WTC11 (cell line): ENCODE data around the gene TTC4. TPM values are rescaled to one million over a fixed set of nuclear protein-coding genes. Genes with fewer than 3 reads are reported as not detected.

Source experiments
- ATAC-seq: fragments of 200-7000 bp; cut with Tn5 transposase; 2 replicates; pipeline ENCODE4 v1.10.0; 2021; ENCODE audit warnings: mild to moderate bottlenecking, moderate library complexity
- Bru-seq: library from RNA; stranded (reverse); fragments of 400-500 nt; gene quantifications from one replicate; lab custom pipeline; 2021; lab: Mats Ljungman, UMichigan
- CTCF ChIA-PET: fragments of 300-600 bp; sonication (Branson Sonifier 250); formaldehyde crosslinking; loops from one replicate; lab custom pipeline; 2021; ENCODE audit warnings: antibody characterized with exemption; lab: Charles Lee
- POLR2A ChIA-PET: fragments of 350-600 bp; sonication (Branson Sonifier 250); formaldehyde crosslinking; loops from one replicate; lab custom pipeline; 2021; ENCODE audit warnings: antibody characterized with exemption; lab: Charles Lee
- DNase-seq: peaks from one replicate; pipeline ENCODE4 v3.0.0; 2021; ENCODE audit warnings: low spot score
- H3K27ac Mint-ChIP-seq: 2 replicates; pipeline ENCODE4 v1.8.0; 2021; ENCODE audit warnings: mixed read lengths
- H3K27me3 Mint-ChIP-seq: 2 replicates; pipeline ENCODE4 v1.8.0; 2021; ENCODE audit warnings: low read depth, mild to moderate bottlenecking, moderate library complexity, mixed read lengths
- H3K36me3 Mint-ChIP-seq: 2 replicates; pipeline ENCODE4 v1.8.0; 2021; ENCODE audit warnings: mixed read lengths
- H3K4me1 Mint-ChIP-seq: 2 replicates; pipeline ENCODE4 v1.8.0; 2022; ENCODE audit warnings: mixed read lengths
- H3K4me3 Mint-ChIP-seq: 2 replicates; pipeline ENCODE4 v1.8.0; 2021; ENCODE audit warnings: mild to moderate bottlenecking, moderate library complexity, mixed read lengths
- H3K9me3 Mint-ChIP-seq: 2 replicates; pipeline ENCODE4 v1.8.0; 2021; ENCODE audit warnings: mixed read lengths
- ARID4B ChIP-seq: sonication (generic); formaldehyde crosslinking; IDR thresholded peaks from 2 replicates; pipeline ENCODE4 v1.8.0; 2023; ENCODE audit warnings: missing genetic modification reagents, mild to moderate bottlenecking, borderline replicate concordance
- EMX1 ChIP-seq: fragments of 250-450 bp; sonication (Bioruptor Pico); IDR thresholded peaks from 2 replicates; pipeline ENCODE4 v1.8.0; 2021; ENCODE audit warnings: mild to moderate bottlenecking
- FOXK1 ChIP-seq: sonication (generic); formaldehyde crosslinking; IDR thresholded peaks from 2 replicates; pipeline ENCODE4 v1.8.0; 2022; ENCODE audit warnings: mild to moderate bottlenecking, moderate library complexity, missing genetic modification reagents
- FOXP1 ChIP-seq: sonication (generic); formaldehyde crosslinking; IDR thresholded peaks from 2 replicates; pipeline ENCODE4 v1.8.0; 2022; ENCODE audit warnings: missing genetic modification reagents, mild to moderate bottlenecking, moderate library complexity, borderline replicate concordance
- JUN ChIP-seq: sonication (generic); formaldehyde crosslinking; IDR thresholded peaks from 2 replicates; pipeline ENCODE4 v1.8.0; 2023; ENCODE audit warnings: mild to moderate bottlenecking, missing genetic modification reagents
- KAT7 ChIP-seq: sonication (generic); formaldehyde crosslinking; IDR thresholded peaks from 2 replicates; pipeline ENCODE4 v1.8.1; 2023; ENCODE audit warnings: missing genetic modification reagents, mild to moderate bottlenecking, borderline replicate concordance
- MXD4 ChIP-seq: fragments of 250-450 bp; sonication (Bioruptor Pico); IDR thresholded peaks from 2 replicates; pipeline ENCODE4 v1.8.0; 2021; ENCODE audit warnings: mild to moderate bottlenecking, moderate library complexity, borderline replicate concordance
- MYBL2 ChIP-seq: sonication (generic); formaldehyde crosslinking; IDR thresholded peaks from 2 replicates; pipeline ENCODE4 v1.8.1; 2023; ENCODE audit warnings: mild to moderate bottlenecking, moderate library complexity, missing genetic modification reagents
- NFATC4 ChIP-seq: fragments of 250-450 bp; sonication (Bioruptor Pico); IDR thresholded peaks from 2 replicates; pipeline ENCODE4 v1.9.0; 2021; ENCODE audit warnings: mild to moderate bottlenecking
- NFYB ChIP-seq: sonication (generic); formaldehyde crosslinking; conservative IDR thresholded peaks from 2 replicates; pipeline ENCODE4 v1.8.0; 2022; ENCODE audit warnings: low read depth, missing genetic modification reagents
- SMAD3 ChIP-seq: sonication (generic); formaldehyde crosslinking; IDR thresholded peaks from 2 replicates; pipeline ENCODE4 v1.8.0; 2022; ENCODE audit warnings: missing genetic modification reagents, mild to moderate bottlenecking, borderline replicate concordance
- TEAD1 ChIP-seq: sonication (generic); formaldehyde crosslinking; IDR thresholded peaks from 2 replicates; pipeline ENCODE4 v1.8.0; 2022; ENCODE audit warnings: mild to moderate bottlenecking, missing genetic modification reagents
- USF1 ChIP-seq: sonication (generic); formaldehyde crosslinking; IDR thresholded peaks from 2 replicates; pipeline ENCODE4 v1.8.0; 2022; ENCODE audit warnings: mild to moderate bottlenecking, missing genetic modification reagents
- ZBTB21 ChIP-seq: sonication (generic); formaldehyde crosslinking; IDR thresholded peaks from 2 replicates; pipeline ENCODE4 v1.8.1; 2023; ENCODE audit warnings: mild to moderate bottlenecking, missing genetic modification reagents, borderline replicate concordance
- ZBTB43 ChIP-seq: sonication (generic); formaldehyde crosslinking; IDR thresholded peaks from 2 replicates; pipeline ENCODE4 v1.8.1; 2023; ENCODE audit warnings: mild to moderate bottlenecking, missing genetic modification reagents
- ZNF138 ChIP-seq: sonication (generic); formaldehyde crosslinking; conservative IDR thresholded peaks from 2 replicates; pipeline ENCODE4 v1.8.1; 2022; ENCODE audit warnings: mild to moderate bottlenecking, moderate library complexity, missing genetic modification reagents
- ZNF232 ChIP-seq: sonication (generic); formaldehyde crosslinking; IDR thresholded peaks from 2 replicates; pipeline ENCODE4 v1.8.0; 2022; ENCODE audit warnings: mild to moderate bottlenecking, missing genetic modification reagents
- long read RNA-seq, 3 experiments: library from RNA in 1 of 3; library from capped mRNA in 1 of 3; library from polyadenylated mRNA in 1 of 3; unstranded in 2 of 3; stranded (forward) in 1 of 3; transcript quantifications; one replicate each; pipeline ENCODE4 v2.0.0, GENCODE V29; 2021
- total RNA-seq: library from RNA; stranded (reverse); gene quantifications from 3 replicates; pipeline ENCODE4 v1.2.3, GENCODE V29; 2021
- TF ChIP-seq, protein P1 (sequence below): sonication (generic); formaldehyde crosslinking; IDR thresholded peaks from 2 replicates; pipeline ENCODE4 v1.8.1; 2023; ENCODE audit warnings: mild to moderate bottlenecking, missing genetic modification reagents, moderate library complexity
- TF ChIP-seq, protein P2 (sequence below): sonication (generic); formaldehyde crosslinking; IDR thresholded peaks from 2 replicates; pipeline ENCODE4 v1.8.0; 2023; ENCODE audit warnings: mild to moderate bottlenecking, missing genetic modification reagents
- TF ChIP-seq, protein P3 (sequence below): sonication (generic); formaldehyde crosslinking; IDR thresholded peaks from 2 replicates; pipeline ENCODE4 v1.8.1; 2022; ENCODE audit warnings: mild to moderate bottlenecking, moderate library complexity, missing genetic modification reagents
- TF ChIP-seq, protein P4 (sequence below): sonication (generic); formaldehyde crosslinking; IDR thresholded peaks from 2 replicates; pipeline ENCODE4 v1.8.0; 2022; ENCODE audit warnings: mild to moderate bottlenecking, missing genetic modification reagents

Gene TTC4, protein sequence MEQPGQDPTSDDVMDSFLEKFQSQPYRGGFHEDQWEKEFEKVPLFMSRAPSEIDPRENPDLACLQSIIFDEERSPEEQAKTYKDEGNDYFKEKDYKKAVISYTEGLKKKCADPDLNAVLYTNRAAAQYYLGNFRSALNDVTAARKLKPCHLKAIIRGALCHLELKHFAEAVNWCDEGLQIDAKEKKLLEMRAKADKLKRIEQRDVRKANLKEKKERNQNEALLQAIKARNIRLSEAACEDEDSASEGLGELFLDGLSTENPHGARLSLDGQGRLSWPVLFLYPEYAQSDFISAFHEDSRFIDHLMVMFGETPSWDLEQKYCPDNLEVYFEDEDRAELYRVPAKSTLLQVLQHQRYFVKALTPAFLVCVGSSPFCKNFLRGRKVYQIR
- total RNA-seq (18.8 to 21.6 TPM (median 21.4 TPM) in 3 replicates), Bru-seq, nascent RNA (percentile 86 among the genes with signal in this experiment)
- long read RNA-seq, experiment 1, transcript TTC4-201 (10 exons, 2,395 nt) = major isoform, 144 of 166 reads
- long read RNA-seq, experiment 1, partial matches to known transcripts = 2 of 166 reads
- long read RNA-seq, experiment 1, other reads (novel, unspliced or antisense) = 20 of 166 reads
- long read RNA-seq, experiment 2, transcript TTC4-201 (10 exons, 2,395 nt) = major isoform, 23 of 36 reads
- long read RNA-seq, experiment 2, partial matches to known transcripts = 8 of 36 reads
- long read RNA-seq, experiment 2, other reads (novel, unspliced or antisense) = 4 of 36 reads
- long read RNA-seq, experiment 3, transcript TTC4-201 (10 exons, 2,395 nt) = major isoform, 159 of 177 reads
- long read RNA-seq, experiment 3, partial matches to known transcripts = 2 of 177 reads
- long read RNA-seq, experiment 3, other reads (novel, unspliced or antisense) = 16 of 177 reads

GRCh38 chr1:54715493-54716298, at the start of gene TTC4:
Gene TTC4 (plus strand): TSS chr1:54715861. CDS start chr1:54715909, 48 bp downstream.
- Mint-ChIP-seq H3K27ac (peak within 1 kb of the TSS; percentile 84), H3K4me3 (peak within 1 kb of the TSS; percentile 92), H3K4me1 (peaks cover 14% of the 10 kb centered on the region), H3K9me3 (no peaks in the 10 kb centered on the region), H3K36me3 (peaks cover 19% of the 10 kb centered on the region), H3K27me3 (peaks cover 22% of the 10 kb centered on the region)
- DNase-seq = peak; percentile 85
- peak; percentile 96 for ATAC-seq
- ChIA-PET CTCF (interaction anchor here (1.1 to 2.7 kb wide), 3 partner anchors 76 to 86 kb away, joined by 5 to 10 read pairs (median 8); partner anchors contain the start of gene TTC22), POLR2A (no interaction called here)
- TF ChIP-seq, protein P1, sequence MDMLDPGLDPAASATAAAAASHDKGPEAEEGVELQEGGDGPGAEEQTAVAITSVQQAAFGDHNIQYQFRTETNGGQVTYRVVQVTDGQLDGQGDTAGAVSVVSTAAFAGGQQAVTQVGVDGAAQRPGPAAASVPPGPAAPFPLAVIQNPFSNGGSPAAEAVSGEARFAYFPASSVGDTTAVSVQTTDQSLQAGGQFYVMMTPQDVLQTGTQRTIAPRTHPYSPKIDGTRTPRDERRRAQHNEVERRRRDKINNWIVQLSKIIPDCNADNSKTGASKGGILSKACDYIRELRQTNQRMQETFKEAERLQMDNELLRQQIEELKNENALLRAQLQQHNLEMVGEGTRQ (CRISPR knock-in tag) = no peak; the same call in 1 of the 2 replicates
- TF ChIP-seq ZBTB43 (CRISPR knock-in tag) (peak; percentile 85), KAT7 (peak; percentile 86; the same call in 1 of the 2 replicates), ARID4B (CRISPR knock-in tag) (peak; percentile 49; the same call in 1 of the 2 replicates), MXD4 (CRISPR knock-in tag) (no peak), MYBL2 (CRISPR knock-in tag) (peak; percentile 75; the same call in 1 of the 2 replicates), JUN (CRISPR knock-in tag) (0 out of 2 replicates have a peak, but pooled peaks have one; percentile 59), ZNF232 (0 out of 2 replicates have a peak, but pooled peaks have one; percentile 74), FOXK1 (CRISPR knock-in tag) (peak; percentile 85), ZBTB21 (peak; percentile 69; the same call in 1 of the 2 replicates), EMX1 (CRISPR knock-in tag) (no peak), NFYB (CRISPR knock-in tag) (peak; percentile 42; the same call in 1 of the 2 replicates), NFATC4 (CRISPR knock-in tag) (no peak), USF1 (CRISPR knock-in tag) (peak; percentile 53), FOXP1 (CRISPR knock-in tag) (peak; percentile 88), SMAD3 (CRISPR knock-in tag) (0 out of 2 replicates have a peak, but pooled peaks have one; percentile 41), ZNF138 (CRISPR knock-in tag) (no peak; the same call in 1 of the 2 replicates), TEAD1 (peak; percentile 86; the same call in 1 of the 2 replicates)
- TF ChIP-seq, protein P2, sequence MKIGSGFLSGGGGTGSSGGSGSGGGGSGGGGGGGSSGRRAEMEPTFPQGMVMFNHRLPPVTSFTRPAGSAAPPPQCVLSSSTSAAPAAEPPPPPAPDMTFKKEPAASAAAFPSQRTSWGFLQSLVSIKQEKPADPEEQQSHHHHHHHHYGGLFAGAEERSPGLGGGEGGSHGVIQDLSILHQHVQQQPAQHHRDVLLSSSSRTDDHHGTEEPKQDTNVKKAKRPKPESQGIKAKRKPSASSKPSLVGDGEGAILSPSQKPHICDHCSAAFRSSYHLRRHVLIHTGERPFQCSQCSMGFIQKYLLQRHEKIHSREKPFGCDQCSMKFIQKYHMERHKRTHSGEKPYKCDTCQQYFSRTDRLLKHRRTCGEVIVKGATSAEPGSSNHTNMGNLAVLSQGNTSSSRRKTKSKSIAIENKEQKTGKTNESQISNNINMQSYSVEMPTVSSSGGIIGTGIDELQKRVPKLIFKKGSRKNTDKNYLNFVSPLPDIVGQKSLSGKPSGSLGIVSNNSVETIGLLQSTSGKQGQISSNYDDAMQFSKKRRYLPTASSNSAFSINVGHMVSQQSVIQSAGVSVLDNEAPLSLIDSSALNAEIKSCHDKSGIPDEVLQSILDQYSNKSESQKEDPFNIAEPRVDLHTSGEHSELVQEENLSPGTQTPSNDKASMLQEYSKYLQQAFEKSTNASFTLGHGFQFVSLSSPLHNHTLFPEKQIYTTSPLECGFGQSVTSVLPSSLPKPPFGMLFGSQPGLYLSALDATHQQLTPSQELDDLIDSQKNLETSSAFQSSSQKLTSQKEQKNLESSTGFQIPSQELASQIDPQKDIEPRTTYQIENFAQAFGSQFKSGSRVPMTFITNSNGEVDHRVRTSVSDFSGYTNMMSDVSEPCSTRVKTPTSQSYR (CRISPR knock-in tag) = no peak
- TF ChIP-seq, protein P3, sequence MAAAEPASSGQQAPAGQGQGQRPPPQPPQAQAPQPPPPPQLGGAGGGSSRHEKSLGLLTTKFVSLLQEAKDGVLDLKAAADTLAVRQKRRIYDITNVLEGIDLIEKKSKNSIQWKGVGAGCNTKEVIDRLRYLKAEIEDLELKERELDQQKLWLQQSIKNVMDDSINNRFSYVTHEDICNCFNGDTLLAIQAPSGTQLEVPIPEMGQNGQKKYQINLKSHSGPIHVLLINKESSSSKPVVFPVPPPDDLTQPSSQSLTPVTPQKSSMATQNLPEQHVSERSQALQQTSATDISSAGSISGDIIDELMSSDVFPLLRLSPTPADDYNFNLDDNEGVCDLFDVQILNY (CRISPR knock-in tag) = peak; percentile 65
- TF ChIP-seq, protein P4, sequence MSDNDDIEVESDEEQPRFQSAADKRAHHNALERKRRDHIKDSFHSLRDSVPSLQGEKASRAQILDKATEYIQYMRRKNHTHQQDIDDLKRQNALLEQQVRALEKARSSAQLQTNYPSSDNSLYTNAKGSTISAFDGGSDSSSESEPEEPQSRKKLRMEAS = peak; percentile 86; the same call in 1 of the 2 replicates
